ENCODE results near the gene DIDO1.

DNA sequence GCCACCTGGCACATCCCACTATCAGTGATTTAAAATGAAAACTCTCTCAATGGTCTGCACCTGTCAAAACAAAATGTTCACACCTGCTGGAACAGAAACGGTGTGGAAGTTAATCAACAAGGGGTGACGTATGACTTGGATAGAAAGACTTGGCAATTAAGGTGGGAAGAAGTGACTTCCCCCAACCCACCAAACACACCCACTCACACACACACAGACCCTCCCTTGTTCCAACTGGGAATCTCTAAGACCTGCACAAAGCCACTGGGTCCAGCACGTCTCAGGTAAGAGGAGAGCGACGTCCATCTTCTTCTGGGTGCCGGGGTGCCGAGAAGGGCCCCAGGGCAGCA lies 39.6 kb downstream of the DIDO1 start:
- TF ChIP-seq, protein P1, sequence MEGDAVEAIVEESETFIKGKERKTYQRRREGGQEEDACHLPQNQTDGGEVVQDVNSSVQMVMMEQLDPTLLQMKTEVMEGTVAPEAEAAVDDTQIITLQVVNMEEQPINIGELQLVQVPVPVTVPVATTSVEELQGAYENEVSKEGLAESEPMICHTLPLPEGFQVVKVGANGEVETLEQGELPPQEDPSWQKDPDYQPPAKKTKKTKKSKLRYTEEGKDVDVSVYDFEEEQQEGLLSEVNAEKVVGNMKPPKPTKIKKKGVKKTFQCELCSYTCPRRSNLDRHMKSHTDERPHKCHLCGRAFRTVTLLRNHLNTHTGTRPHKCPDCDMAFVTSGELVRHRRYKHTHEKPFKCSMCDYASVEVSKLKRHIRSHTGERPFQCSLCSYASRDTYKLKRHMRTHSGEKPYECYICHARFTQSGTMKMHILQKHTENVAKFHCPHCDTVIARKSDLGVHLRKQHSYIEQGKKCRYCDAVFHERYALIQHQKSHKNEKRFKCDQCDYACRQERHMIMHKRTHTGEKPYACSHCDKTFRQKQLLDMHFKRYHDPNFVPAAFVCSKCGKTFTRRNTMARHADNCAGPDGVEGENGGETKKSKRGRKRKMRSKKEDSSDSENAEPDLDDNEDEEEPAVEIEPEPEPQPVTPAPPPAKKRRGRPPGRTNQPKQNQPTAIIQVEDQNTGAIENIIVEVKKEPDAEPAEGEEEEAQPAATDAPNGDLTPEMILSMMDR (IDR thresholded peaks at IDR 0.05), result no peak
- TF ChIP-seq ZFX (IDR thresholded peaks at IDR 0.05; ENCODE audit: borderline replicate concordance), result no peak
